Stimulated activated memory B cell treated with anti-CD40 and anti-IgM and Interleukin-4, amounts not matched to agents 10 μg/mL and 1 μg/mL and 100 μg/mL, for 72 hours (primary cell): ENCODE results near the gene BST2.
A peak's percentile ranks its signal among the peaks of the same experiment; 100 is the strongest.

Experiments used
- ATAC-seq: fragments of 150-1000 bp; cut with Tn5 transposase; 2 replicates; pipeline ENCODE4 v1.10.0; 2021
- H3K27ac Mint-ChIP-seq: one replicate; pipeline ENCODE4 v1.8.0; 2022; ENCODE audit warnings: mild to moderate bottlenecking, mixed read lengths
- H3K27me3 Mint-ChIP-seq: one replicate; pipeline ENCODE4 v1.8.0; 2022; ENCODE audit warnings: mixed read lengths
- H3K36me3 Mint-ChIP-seq: one replicate; pipeline ENCODE4 v1.8.0; 2022; ENCODE audit warnings: mixed read lengths
- H3K4me1 Mint-ChIP-seq: one replicate; pipeline ENCODE4 v1.8.0; 2022; ENCODE audit warnings: mixed read lengths
- H3K4me3 Mint-ChIP-seq: one replicate; pipeline ENCODE4 v1.8.0; 2022; ENCODE audit warnings: mild to moderate bottlenecking, moderate library complexity, mixed read lengths
- H3K9me3 Mint-ChIP-seq: one replicate; pipeline ENCODE4 v1.8.0; 2022; ENCODE audit warnings: mixed read lengths

BST2 gene

DNA sequence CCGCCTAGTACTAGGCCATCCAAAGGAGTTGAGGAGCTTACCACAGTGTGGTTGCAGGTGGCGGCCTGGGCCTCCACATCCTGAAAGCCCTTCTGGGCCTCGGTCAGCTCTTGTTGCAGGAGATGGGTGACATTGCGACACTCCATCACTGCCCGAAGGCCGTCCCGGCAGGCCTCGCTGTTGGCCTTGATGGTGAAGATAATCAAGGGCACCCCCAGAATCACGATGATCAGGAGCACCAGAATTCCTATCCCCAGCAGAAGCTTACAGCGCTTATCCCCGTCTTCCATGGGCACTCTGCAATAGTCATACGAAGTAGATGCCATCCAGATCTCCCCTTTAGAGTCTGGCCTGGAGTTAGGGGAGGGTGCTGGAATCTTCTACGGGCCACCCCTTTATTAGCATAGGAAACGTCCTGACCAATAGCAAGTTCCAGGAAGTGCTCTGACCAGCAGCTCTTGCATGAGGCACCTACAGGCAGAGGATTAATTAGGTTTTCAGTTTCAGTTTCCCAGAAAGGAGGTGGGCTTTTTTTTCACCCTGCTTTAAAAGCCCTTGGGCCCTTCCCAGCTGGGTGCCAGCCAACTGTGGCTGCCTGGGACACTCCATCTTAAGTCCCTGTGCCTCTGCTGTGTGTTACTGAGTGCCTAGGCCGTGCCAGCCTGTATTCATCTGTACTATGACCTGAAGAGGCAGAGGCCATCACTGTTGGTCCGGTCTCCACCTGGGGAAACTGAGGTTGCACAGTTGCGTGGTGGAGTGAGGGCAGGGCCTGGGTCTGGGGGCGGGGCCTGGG lies at the start of gene BST2:
Gene BST2 (minus strand): TSS at position 381 of the 796 bp plus-strand sequence. CDS start 55 bp downstream, at position 326.
- Mint-ChIP-seq H3K4me1 (peaks cover 41% of the 10 kb centered on the region), H3K27me3 (no peaks in the 10 kb centered on the region), H3K36me3 (peaks cover 26% of the 10 kb centered on the region), H3K27ac (peak within 1 kb of the TSS; percentile 90), H3K9me3 (no peaks in the 10 kb centered on the region), H3K4me3 (peak within 1 kb of the TSS; percentile 84)
- ATAC-seq: peak; percentile 94

DNA sequence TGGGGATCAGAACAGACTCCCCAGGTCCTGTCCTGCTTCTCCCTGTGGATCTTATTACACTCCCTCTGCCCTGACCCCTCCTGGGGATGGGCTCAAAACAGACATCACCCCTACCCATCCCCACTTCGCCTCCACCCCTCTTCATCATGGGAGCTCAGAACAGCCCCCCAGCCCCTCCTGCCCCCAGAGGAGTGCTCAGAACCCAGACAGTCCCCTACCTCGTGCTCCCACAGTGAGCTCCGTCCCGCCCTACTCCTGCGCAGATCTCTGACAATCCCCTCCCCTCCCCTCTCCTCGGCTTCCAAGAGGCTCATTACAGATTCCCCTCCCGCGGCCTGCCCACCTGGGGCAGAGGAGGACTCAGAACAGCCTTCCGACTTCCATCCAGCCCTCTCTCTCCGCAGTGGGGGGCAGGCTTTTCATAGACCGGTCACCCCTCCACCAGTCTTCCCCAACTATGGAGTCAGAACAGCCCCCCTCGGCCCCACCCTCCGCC lies 49.2 kb upstream of the BST2 start:
- no peak for ATAC-seq
- Mint-ChIP-seq H3K4me1 (peaks cover 13% of the 10 kb centered on the region), H3K27me3 (peaks cover 90% of the 10 kb centered on the region), H3K36me3 (no peaks in the 10 kb centered on the region), H3K27ac (no peak overlapping the region), H3K4me3 (no peak overlapping the region), H3K9me3 (no peaks in the 10 kb centered on the region)

DNA sequence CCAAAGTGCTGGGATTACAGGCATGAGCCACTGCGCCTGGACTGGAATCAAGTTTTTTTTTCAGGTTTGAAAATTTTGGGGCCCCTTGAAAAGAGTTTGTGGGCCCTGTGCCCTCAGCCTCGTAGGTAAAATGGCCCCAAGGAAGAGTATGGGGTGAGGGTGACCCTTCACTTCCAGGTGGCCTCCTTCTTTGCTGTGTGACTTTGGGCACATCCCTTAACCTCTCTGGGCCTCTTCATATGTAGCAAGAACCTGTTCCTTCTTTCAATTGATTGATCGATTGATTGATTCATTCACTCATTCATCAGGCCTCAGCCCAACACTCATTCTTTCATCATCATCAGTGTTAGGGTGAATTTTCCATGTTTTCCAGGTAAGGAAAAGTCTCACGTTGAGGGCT lies 46.4 kb upstream of the BST2 start:
- Mint-ChIP-seq H3K4me1 (peaks cover 13% of the 10 kb centered on the region), H3K27ac (no peak overlapping the region), H3K4me3 (no peak overlapping the region), H3K27me3 (peaks cover 64% of the 10 kb centered on the region), H3K9me3 (no peaks in the 10 kb centered on the region), H3K36me3 (no peaks in the 10 kb centered on the region)
- no peak for ATAC-seq

GRCh38 chr19:17450264-17451075 lies 45.0 kb upstream of the BST2 start:
- Mint-ChIP-seq H3K4me3 (no peak overlapping the region), H3K27ac (no peak overlapping the region), H3K36me3 (no peaks in the 10 kb centered on the region), H3K9me3 (no peaks in the 10 kb centered on the region), H3K4me1 (peaks cover 13% of the 10 kb centered on the region), H3K27me3 (peaks cover 55% of the 10 kb centered on the region)
- peak; percentile 57 for ATAC-seq

DNA sequence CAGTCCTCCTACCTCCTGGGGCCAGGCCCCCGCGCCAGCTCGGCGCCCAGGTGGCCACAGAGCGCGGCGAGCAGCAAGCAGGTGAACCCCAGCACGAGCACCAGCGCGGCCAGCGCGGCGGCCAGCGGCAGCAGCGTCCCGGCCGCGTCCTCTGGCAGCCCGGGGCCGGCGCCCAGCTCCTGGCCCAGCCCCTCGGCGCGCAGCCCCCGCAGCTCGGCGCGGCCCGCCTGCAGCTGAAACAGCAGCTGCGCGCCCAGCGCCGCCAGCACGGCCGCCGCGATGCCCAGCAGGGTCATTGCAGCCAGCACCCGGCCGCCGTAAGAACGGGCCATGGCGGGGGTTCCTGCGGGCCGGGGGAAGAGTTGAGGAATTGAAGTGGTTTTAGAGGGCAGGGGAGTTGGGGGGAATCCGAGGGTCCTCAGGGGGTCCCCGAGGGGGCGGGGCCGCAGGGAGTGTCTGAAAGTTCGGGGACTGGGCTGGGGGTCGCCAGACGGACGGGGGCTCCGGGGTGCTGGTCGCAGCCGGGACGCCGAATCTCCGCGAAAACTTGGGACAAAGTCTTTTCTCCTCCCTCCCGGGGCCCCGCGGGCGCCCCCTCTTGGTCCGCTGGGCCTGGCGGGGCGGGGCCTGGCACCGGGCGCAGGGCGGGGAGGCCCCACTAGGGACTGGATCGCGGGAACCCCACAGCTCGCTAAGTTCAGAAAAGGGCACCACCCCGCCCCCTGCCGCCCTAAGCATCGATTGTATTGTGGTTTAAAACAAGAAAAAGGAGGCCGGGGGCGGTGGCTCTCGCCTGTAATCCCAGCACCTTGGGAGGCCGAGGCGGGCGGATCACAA lies 42.9 kb upstream of the BST2 start, which contains the start of gene TMEM221:
Gene TMEM221 (minus strand): TSS at position 538 of the 837 bp plus-strand sequence. CDS start 206 bp downstream, at position 332.
- peaks cover 34% of the 10 kb centered on the region for H3K27me3 Mint-ChIP-seq
- peak; percentile 76 for ATAC-seq
- H3K27ac Mint-ChIP-seq: no peak within 1 kb of the TSS
- peaks cover 10% of the 10 kb centered on the region for H3K4me1 Mint-ChIP-seq
- peak within 1 kb of the TSS; percentile 52 for H3K4me3 Mint-ChIP-seq
- H3K9me3 Mint-ChIP-seq: no peaks in the 10 kb centered on the region
- H3K36me3 Mint-ChIP-seq: no peaks in the 10 kb centered on the region

DNA sequence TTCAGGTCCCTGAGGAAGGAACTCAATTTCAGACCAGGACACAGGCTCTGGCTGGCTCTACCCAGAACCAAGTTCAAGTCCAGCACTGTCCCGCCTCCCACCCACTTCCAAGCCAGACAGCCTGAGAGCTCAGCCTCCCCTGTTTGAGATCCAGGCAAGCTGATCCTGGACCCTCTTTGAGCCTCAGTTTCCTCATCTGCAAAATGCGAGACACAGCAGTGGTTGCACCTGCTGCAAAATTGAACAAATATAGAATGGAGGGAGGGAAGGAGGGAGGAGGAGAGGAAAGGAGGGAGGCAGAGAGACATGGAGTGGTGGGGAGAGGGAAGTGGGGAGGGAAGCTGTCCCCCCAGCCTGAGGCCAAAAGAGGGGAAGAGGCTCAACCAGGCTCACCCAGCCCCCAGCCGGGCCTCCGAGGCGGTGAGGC lies 42.3 kb upstream of the BST2 start:
- Mint-ChIP-seq H3K4me3 (no peak overlapping the region), H3K9me3 (no peaks in the 10 kb centered on the region), H3K27me3 (peaks cover 30% of the 10 kb centered on the region), H3K36me3 (no peaks in the 10 kb centered on the region), H3K27ac (no peak overlapping the region), H3K4me1 (peaks cover 8% of the 10 kb centered on the region)
- no peak for ATAC-seq

DNA sequence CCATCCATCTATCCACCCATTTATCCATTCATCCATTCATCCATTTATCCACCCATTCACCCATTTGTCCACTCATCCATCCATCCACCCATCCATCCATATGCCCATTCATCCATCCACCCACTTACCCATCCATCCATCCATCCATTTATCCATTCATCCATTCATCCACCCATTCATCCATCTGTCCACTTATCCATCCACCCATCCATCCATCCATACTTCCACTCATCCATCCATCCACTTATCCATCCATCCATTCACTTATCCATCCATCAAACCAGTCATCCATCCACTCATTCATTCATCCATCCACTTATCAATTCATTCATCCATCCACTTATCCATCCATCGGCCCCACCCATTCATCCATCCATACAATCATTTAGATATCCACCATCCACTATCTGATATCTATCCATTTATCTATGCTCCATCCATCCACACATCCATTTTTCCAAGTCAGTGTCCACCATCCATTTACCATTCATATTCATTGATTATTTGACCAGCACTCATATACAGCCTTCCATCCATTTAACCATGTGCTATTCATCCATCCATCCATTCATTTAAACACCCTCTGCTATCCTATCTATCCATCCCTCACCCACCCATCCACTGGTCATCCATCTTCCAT lies 40.2 kb upstream of the BST2 start:
- no peaks in the 10 kb centered on the region for H3K36me3 Mint-ChIP-seq
- H3K27ac Mint-ChIP-seq: no peak overlapping the region
- peaks cover 4% of the 10 kb centered on the region for H3K4me1 Mint-ChIP-seq
- H3K9me3 Mint-ChIP-seq: no peaks in the 10 kb centered on the region
- no peak for ATAC-seq
- H3K4me3 Mint-ChIP-seq: no peak overlapping the region
- peaks cover 12% of the 10 kb centered on the region for H3K27me3 Mint-ChIP-seq

GRCh38 chr19:17441241-17442021 lies 36.0 kb upstream of the BST2 start:
- H3K36me3 Mint-ChIP-seq: no peaks in the 10 kb centered on the region
- no peaks in the 10 kb centered on the region for H3K4me1 Mint-ChIP-seq
- no peak for ATAC-seq
- no peak overlapping the region for H3K4me3 Mint-ChIP-seq
- H3K9me3 Mint-ChIP-seq: no peaks in the 10 kb centered on the region
- H3K27ac Mint-ChIP-seq: no peak overlapping the region
- no peaks in the 10 kb centered on the region for H3K27me3 Mint-ChIP-seq

GRCh38 chr19:17436874-17437267 lies 31.4 kb upstream of the BST2 start:
- Mint-ChIP-seq H3K9me3 (no peaks in the 10 kb centered on the region), H3K27ac (no peak overlapping the region), H3K36me3 (no peaks in the 10 kb centered on the region), H3K4me3 (no peak overlapping the region), H3K27me3 (no peaks in the 10 kb centered on the region), H3K4me1 (no peaks in the 10 kb centered on the region)
- no peak for ATAC-seq

GRCh38 chr19:17436094-17436873 lies 30.9 kb upstream of the BST2 start:
- Mint-ChIP-seq H3K9me3 (no peaks in the 10 kb centered on the region), H3K36me3 (no peaks in the 10 kb centered on the region), H3K27ac (no peak overlapping the region), H3K4me1 (no peaks in the 10 kb centered on the region), H3K4me3 (no peak overlapping the region), H3K27me3 (no peaks in the 10 kb centered on the region)
- no peak for ATAC-seq

DNA sequence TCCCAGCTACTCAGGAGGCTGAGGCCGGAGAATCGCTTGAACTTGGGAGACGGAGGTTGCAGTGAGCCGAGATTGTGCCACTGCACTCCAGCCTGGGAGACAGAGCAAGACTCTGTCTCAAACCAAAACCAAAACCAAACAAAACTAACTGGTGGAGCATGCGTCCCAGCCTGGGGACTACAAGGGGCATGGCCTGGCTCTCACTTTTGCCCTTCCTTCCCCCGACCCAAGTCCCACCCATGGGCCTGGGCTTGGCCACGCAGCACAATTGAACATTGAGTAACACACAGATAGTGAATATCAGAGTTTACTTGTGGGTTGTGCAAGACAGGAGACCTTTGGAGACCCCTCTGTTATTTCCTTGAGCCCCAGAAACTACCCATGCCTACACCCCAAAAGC lies 29.8 kb upstream of the BST2 start:
- H3K4me1 Mint-ChIP-seq: no peaks in the 10 kb centered on the region
- no peak for ATAC-seq
- H3K27ac Mint-ChIP-seq: no peak overlapping the region

GRCh38 chr19:17431417-17431816 lies 26.0 kb upstream of the BST2 start:
- no peak overlapping the region for H3K27ac Mint-ChIP-seq
- H3K9me3 Mint-ChIP-seq: no peaks in the 10 kb centered on the region
- no peaks in the 10 kb centered on the region for H3K36me3 Mint-ChIP-seq
- H3K4me3 Mint-ChIP-seq: no peak overlapping the region
- H3K27me3 Mint-ChIP-seq: no peaks in the 10 kb centered on the region
- no peaks in the 10 kb centered on the region for H3K4me1 Mint-ChIP-seq
- no peak for ATAC-seq

More for the DNA sequence above, 29.8 kb upstream of the BST2 start:
- Mint-ChIP-seq H3K9me3 (no peaks in the 10 kb centered on the region), H3K4me3 (no peak overlapping the region), H3K36me3 (no peaks in the 10 kb centered on the region), H3K27me3 (no peaks in the 10 kb centered on the region)

DNA sequence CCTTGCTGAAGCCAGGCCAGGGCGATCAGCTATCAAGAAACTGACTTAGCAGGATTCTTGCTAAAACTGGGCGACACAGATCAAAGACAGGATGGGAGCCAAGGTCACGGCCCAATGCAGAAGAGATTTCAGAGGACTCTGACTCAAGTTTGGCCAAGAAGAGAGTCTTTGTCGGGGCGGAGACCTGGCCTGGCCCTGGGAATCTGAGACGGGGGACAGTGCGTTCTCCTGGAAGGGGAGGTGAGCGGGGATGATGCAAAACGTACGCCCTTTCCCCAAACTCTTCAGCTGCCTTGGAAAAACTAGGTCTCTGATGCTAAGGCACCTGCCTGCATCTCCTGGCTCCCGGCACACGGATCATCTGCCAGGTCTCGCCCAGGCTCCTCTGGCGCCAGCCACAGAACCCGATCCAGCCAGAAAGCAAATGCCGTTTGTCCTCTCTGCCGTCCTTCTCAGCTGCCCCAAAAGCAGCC lies 24.2 kb upstream of the BST2 start:
- no peaks in the 10 kb centered on the region for H3K36me3 Mint-ChIP-seq
- ATAC-seq: no peak
- H3K4me1 Mint-ChIP-seq: peaks cover 5% of the 10 kb centered on the region
- no peaks in the 10 kb centered on the region for H3K27me3 Mint-ChIP-seq
- H3K9me3 Mint-ChIP-seq: no peaks in the 10 kb centered on the region
- H3K27ac Mint-ChIP-seq: no peak overlapping the region
- H3K4me3 Mint-ChIP-seq: no peak overlapping the region
